ENCODE measurements around the gene GPR137B.
"Not testable (repeated sequence)": the region's sequence is repeated elsewhere in the genome, so short reads cannot be mapped to it uniquely, and the experiment has no call there.

Gene GPR137B

DNA sequence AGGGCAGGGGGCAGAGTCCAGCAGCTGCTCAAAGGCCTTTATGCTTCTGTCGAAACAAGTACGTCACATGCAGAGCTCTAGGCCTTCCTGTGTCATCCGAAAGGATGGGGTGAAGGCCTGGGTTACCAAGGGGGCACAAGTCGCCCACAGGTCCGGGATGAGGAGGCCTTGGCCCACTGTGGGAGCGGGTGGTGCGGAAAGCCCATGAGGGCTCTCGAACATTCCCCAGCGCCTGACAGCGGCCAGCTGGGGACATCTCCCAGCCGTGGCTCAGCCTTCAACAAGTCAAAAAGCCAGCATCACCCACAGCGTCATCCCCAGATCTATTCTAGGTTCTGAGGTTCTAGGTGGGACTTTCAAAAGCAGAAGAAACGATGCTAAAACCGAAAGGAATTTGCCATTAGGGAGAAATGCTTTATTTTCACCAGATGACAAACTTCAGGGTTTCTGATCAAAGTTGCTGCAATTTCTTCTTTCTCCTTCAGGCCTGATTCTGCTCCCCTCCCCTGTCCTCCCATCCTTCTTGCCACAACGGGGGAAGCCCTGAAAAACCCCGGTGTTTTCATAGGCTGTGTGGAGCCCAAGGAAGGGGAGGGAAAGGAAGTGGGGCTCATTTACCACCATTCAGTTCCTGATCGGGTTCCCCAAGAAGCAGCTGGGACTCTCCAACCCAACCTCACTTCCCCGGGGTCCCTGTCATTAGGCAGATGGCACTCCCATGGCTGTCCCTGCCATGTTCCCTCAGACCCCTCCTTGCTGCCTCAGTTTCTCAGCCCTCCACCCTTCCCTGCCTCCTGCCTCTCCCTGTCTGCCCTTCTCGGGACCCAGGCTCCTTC lies 17.6 kb downstream of the GPR137B start:
- no peak for FAIRE-seq
- DNase-seq (ENCODE audit: low spot score), result no peak

DNA sequence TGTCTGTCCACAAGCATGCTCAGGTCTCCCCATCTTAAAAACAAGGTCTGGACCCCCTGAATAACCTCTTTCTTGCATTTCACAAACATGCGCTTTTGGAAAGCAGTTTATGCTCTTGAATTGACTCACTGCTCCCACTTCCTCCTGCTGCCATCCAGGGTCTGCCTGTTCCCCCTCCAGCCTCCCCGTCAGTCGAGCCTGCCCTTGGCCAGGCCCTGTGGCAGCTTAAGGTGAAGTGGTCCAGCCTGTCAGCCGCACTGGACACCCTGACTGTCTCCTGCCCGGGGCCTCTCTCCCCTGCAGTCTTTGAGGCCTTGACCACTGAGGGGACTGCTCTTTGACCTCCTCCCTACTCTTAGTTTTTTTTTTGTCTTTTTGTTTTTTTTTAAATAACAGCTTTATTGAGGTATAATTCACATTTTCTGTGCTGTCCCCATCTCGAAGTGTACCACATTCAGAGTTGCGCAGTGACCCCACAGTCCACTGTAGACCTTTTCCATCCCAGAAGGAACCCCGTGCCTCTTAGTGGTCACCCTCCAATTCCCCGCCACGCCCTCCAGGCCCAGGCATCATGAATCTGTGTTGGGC lies 18.3 kb downstream of the GPR137B start:
- DNase-seq (ENCODE audit: low spot score) (no peak), FAIRE-seq (no peak)

DNA sequence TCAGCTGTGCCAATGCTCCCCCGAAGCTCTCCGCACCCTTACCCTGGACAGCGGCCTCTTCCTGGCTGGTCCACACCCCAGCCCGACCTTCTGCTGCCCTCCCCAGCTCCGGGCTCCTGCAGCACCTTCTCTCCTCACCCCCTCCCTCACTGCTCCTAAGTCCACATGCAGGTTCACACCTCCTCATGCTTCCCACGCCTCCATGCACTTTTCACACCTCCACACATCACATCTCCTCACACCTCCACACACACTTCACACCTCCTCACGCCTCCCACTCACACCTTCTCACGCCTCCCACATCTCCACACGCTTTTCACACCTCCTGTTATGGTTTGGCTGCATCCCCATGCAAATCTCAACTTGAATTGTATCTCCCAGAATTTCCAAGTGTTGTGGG lies 18.9 kb downstream of the GPR137B start:
- FAIRE-seq (no peak), DNase-seq (ENCODE audit: low spot score) (no peak)

- DNase-seq (ENCODE audit: low spot score); FAIRE-seq: not testable (repeated sequence)
Measured at GRCh38 chr1:236161755-236162154, 19.4 kb downstream of the GPR137B start.

DNA sequence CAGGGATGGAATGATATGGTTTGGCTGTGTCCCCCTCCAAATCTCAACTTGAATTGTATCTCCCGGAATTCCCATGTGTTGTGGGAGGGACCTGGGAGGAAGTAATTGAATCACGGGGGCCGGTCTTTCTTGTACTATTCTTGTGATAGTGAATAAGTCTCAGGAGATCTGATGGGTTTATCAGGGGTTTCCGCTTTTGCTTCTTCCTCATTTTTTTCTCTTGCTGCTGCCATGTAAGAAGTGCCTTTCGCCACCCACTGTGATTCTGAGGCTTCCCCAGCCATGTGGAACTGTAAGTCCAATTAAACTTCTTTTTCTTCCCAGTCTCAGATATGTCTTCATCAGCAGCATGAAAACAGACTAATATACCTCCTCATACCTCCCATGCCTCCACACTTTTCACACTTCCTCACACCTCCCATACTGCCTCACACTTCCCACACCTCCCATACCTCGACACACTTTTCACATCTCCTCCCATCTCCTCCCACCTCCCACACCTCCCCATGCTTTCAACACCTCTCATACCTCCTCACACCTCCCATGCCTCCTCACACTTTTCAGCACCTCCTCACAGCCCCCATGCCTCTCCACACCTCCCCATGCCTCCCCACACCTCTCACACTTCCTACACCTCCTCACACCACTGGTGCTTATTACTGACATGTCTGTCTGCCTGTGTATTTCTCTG lies 21.3 kb downstream of the GPR137B start:
- FAIRE-seq (peak; percentile 23), DNase-seq (ENCODE audit: low spot score) (no peak)

DNA sequence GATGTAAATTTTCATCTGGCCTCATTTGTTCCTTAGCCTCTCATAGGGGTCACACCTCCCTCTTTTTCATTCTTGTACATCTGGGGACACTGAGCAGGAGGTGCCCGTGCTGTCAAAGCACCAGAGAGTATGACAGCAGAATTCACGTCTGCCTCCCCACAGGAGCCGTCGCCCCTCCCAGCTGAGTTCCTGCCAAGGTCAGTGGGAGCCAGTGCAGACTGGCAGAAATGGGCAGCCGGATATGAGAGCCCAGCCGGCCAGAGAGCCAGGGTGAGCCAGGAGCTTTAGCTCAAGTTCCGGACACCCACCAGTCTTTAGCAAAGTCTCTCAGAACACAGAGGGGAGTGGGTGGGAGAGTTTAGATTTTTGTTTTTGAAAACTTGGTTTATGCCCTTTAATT lies 21.9 kb downstream of the GPR137B start:
- FAIRE-seq (no peak), DNase-seq (ENCODE audit: low spot score) (no peak)

GRCh38 chr1:236165238-236165981 lies 23.1 kb downstream of the GPR137B start:
- FAIRE-seq, result no peak

GRCh38 chr1:236166041-236166440 lies 23.7 kb downstream of the GPR137B start:
- no peak for FAIRE-seq
- no peak for DNase-seq (ENCODE audit: low spot score)

More at GRCh38 chr1:236165238-236165981, 23.1 kb downstream of the GPR137B start:
- DNase-seq (ENCODE audit: low spot score), result no peak

GRCh38 chr1:236167154-236167553 lies 24.8 kb downstream of the GPR137B start:
- no peak for FAIRE-seq
- no peak for DNase-seq (ENCODE audit: low spot score)

DNA sequence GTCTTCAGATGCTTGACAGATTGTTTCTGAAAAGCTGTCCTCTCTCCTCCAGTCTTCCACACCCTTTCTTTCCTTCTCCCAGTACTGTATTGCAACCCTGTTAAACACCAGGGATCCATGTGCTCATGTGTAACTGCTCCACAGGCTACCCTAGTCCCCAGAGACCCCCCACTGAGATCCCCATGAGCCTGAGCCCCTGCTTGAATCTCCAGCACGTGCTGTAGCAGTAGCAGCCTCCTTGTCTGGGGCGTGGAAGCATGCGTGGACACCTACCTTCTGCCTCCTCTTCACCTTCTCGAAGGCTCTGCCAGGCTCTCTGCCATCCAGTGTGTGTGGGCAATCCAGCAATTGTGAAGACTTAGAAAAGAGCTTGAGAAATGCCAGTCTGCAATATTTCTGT lies 25.2 kb downstream of the GPR137B start:
- DNase-seq (ENCODE audit: low spot score) (no peak), FAIRE-seq (no peak)

GRCh38 chr1:236168716-236169429 lies 26.5 kb downstream of the GPR137B start:
- DNase-seq (ENCODE audit: low spot score) (peak; percentile 61), FAIRE-seq (no peak)

GRCh38 chr1:236172041-236172579 lies 29.8 kb downstream of the GPR137B start:
- DNase-seq (ENCODE audit: low spot score) (no peak), FAIRE-seq (no peak)

DNA sequence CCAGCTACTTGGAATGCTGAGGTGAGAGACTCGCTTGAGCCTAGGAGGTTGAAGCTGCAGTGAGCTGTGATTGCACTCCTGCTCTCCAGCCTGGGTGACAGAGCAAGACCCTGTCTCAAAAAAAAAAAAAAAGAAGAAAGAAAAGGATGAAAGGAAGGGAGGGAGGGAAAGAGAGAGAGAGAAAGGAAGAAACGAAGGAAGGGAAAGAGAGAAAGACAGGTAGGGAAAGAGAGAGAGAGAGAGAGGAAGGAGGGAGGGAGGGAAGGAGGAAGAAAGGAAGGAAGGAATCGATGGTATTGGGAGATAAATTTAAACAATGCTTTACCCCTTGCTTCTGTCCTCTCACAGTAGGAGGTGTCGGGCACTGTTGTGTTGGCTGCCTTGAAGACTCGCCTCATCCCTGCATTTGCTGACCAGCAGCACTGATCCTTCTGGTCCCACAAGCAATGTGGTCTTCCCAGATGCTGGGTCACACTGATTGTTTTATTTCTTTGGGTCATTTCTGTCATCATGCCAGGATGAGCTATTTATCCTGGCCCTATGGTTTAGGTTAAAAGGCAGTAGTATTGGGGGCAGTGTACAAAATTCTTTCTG lies 30.9 kb downstream of the GPR137B start:
- FAIRE-seq, result no peak

GRCh38 chr1:236175642-236176336 lies 33.5 kb downstream of the GPR137B start:
- DNase-seq (ENCODE audit: low spot score), result no peak
- FAIRE-seq, result no peak

More for the DNA sequence above, 30.9 kb downstream of the GPR137B start:
- no peak for DNase-seq (ENCODE audit: low spot score)

DNA sequence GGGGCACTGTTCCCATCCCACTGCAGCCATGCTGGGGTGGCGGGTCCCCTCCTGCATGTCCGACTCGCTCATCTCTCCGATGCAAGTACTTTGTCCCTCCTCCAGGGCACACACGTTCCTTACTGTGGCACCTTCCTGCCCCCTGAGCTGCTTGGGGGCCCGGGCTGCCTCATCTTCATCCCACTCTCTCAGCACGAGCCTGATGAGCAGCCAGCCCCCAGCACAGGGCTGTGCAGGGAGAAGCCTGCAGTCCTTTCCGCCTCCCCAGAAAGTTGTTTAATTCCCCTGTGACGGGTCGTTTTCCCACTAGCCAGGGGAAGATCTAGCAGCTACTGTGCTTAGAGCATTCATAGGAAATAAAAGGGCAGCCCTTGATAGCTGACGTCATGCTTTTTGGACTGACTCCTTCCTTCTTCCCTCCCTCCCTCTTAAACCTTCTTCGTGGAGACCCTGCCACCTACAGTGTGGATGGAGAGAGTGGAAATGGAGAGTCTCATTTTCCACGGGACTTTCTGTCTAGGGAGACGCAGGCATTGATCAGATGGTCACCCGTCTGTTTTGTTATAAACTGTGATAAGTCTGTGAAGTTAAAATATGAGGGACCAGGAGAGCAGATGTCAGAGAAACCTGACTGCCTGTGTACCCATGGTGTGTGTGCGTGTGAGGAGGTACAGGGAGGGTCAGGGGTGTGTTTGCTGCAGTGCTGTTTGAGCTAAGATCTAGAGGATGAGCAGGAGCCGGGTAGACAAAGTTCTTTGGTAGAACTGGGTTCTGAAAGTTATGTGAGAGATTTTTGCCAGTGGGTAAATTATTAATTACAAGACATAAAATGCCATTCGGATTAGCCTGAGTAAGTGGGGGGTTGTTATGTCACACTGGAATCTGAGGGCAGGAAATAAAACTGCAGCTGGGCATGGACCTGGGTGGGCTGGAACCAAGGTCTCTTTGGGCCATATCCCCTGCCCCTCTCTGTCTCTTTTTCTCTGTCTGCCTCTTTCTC lies 34.3 kb downstream of the GPR137B start:
- FAIRE-seq (no peak), DNase-seq (ENCODE audit: low spot score) (no peak)

- FAIRE-seq, result no peak
- DNase-seq (ENCODE audit: low spot score), result no peak
Measured at GRCh38 chr1:236179634-236180033, 37.3 kb downstream of the GPR137B start.

DNA sequence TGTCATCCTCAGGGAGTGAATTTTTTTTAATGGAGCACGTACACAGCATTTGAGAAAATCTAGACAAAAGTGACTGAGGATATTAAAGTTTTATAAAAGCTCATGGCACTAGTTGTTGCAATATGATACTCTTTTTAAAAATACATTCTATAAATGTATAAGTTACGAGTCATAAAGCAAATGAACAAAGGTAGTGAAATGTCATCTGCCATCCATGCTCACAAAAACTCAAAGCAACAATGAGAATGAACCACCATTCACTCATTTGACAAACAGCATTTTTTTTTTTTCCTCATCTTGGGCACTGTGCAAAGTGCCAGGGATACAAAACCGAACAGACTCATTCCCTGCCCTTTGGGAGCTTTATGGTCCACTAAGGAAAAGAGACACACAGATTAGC lies 38.7 kb downstream of the GPR137B start:
- DNase-seq (ENCODE audit: low spot score) (no peak), FAIRE-seq (no peak)

DNA sequence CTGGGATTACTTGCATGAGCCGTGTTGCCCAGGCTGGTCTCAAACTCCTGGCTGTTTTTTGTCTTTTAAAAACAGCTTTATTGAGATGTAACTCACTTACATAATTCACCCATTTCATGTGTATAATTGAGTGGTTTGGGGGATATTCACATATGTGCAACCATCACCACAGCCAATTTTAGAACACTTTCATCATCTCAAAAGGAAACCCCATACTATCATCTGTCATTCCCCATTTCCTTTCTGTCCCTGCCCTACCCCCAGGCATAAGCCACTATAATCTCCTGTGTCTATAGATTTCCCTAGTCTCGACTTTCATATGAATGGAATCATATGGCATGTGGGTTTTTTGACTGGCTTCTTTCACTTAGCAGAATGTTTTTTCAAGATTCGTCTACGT lies 43.3 kb downstream of the GPR137B start:
- DNase-seq (ENCODE audit: low spot score) (no peak), FAIRE-seq (no peak)
